Measurements from ENCODE around the gene FTO. TPM values are rescaled to one million over a fixed set of nuclear protein-coding genes. Genes with fewer than 3 reads are reported as not detected.

The FTO gene
- total RNA-seq, 1 experiment from 2014 or later = 57.4 TPM

- ChIA-PET POLR2A (no interaction called here), CTCF (interaction anchor here (3.6 kb wide), 1 partner anchor 344 kb away, joined by 12 read pairs; no protein-coding TSS in a partner anchor)
- Mint-ChIP-seq H3K36me3 (no peaks in the 10 kb centered on the region), H3K27me3 (ENCODE audit: low read depth) (no peaks in the 10 kb centered on the region), H3K4me1 (peaks cover 33% of the 10 kb centered on the region), H3K27ac (no peak overlapping the region), H3K4me3 (no peak overlapping the region), H3K9me3 (no peaks in the 10 kb centered on the region)
- TF ChIP-seq IRF2 (CRISPR knock-in tag; IDR thresholded peaks at IDR 0.05; ENCODE audit: borderline replicate concordance, low read depth) (no peak), ZBTB43 (CRISPR knock-in tag; IDR thresholded peaks at IDR 0.05) (no peak), USF1 (CRISPR knock-in tag; IDR thresholded peaks at IDR 0.05) (no peak), HMGA2 (CRISPR knock-in tag; IDR thresholded peaks at IDR 0.05) (no peak), CBFB (CRISPR knock-in tag; IDR thresholded peaks at IDR 0.05; ENCODE audit: low read depth) (no peak), PRRX2 (CRISPR knock-in tag; IDR thresholded peaks at IDR 0.05) (no peak), FOXP4 (CRISPR knock-in tag; IDR thresholded peaks at IDR 0.05) (no peak), OVOL2 (CRISPR knock-in tag; IDR thresholded peaks at IDR 0.05; ENCODE audit: borderline replicate concordance) (no peak), MAX (CRISPR knock-in tag; IDR thresholded peaks at IDR 0.05) (no peak), EMX1 (CRISPR knock-in tag; IDR thresholded peaks at IDR 0.05) (no peak), NFE2L1 (CRISPR knock-in tag; IDR thresholded peaks at IDR 0.05) (no peak)
- DNase-seq (ENCODE audit: low spot score) (no peak), ATAC-seq (no peak)
These were observed 189.9 kb downstream of the FTO start for GRCh38 chr16:53893731-53894435.

GRCh38 chr16:53894686-53895085 is 190.7 kb downstream of the FTO start:
- ChIA-PET POLR2A (interaction anchor here (0.6 kb wide), 1 partner anchor 1972 kb away, joined by 4 read pairs; no protein-coding TSS in a partner anchor), CTCF (no interaction called here)
- Mint-ChIP-seq H3K27me3 (ENCODE audit: low read depth) (no peaks in the 10 kb centered on the region), H3K4me1 (peaks cover 35% of the 10 kb centered on the region), H3K27ac (no peak overlapping the region), H3K4me3 (no peak overlapping the region), H3K9me3 (no peaks in the 10 kb centered on the region), H3K36me3 (no peaks in the 10 kb centered on the region)
- DNase-seq (ENCODE audit: low spot score) (no peak), ATAC-seq (no peak)
- no peak for TF ChIP-seq ZNF138 (CRISPR knock-in tag; conservative IDR thresholded peaks at IDR 0.05)
- TF ChIP-seq NR3C1 (CRISPR knock-in tag; conservative IDR thresholded peaks at IDR 0.05; ENCODE audit: low read depth) = no peak
- no peak for TF ChIP-seq MAX (CRISPR knock-in tag; IDR thresholded peaks at IDR 0.05)
- no peak for TF ChIP-seq ATF3 (CRISPR knock-in tag; conservative IDR thresholded peaks at IDR 0.05)
- TF ChIP-seq CREB1 (CRISPR knock-in tag; IDR thresholded peaks at IDR 0.05) = no peak
- no peak for TF ChIP-seq FOXK1 (CRISPR knock-in tag; IDR thresholded peaks at IDR 0.05)
- no peak for TF ChIP-seq FOXJ3 (CRISPR knock-in tag; IDR thresholded peaks at IDR 0.05; ENCODE audit: borderline replicate concordance)
- TF ChIP-seq FOXP1 (CRISPR knock-in tag; IDR thresholded peaks at IDR 0.05; ENCODE audit: borderline replicate concordance) = no peak
- no peak for TF ChIP-seq ESRRA (CRISPR knock-in tag; IDR thresholded peaks at IDR 0.05; ENCODE audit: borderline replicate concordance)
- no peak for TF ChIP-seq ZNF423 (CRISPR knock-in tag; IDR thresholded peaks at IDR 0.05)
- TF ChIP-seq NR1H2 (CRISPR knock-in tag; IDR thresholded peaks at IDR 0.05) = no peak
- no peak for TF ChIP-seq HMGXB4 (CRISPR knock-in tag; IDR thresholded peaks at IDR 0.05)
- TF ChIP-seq E2F4 (CRISPR knock-in tag; IDR thresholded peaks at IDR 0.05; ENCODE audit: borderline replicate concordance, low read depth) = no peak
- no peak for TF ChIP-seq ZSCAN18 (CRISPR knock-in tag; IDR thresholded peaks at IDR 0.05)
- no peak for TF ChIP-seq EMX1 (CRISPR knock-in tag; IDR thresholded peaks at IDR 0.05)
- TF ChIP-seq ETV6 (CRISPR knock-in tag; IDR thresholded peaks at IDR 0.05) = no peak
